Kidney capillary endothelial cell (primary cell): ENCODE measurements around the gene FIS1.

ENCODE experiments used
- DNase-seq: peaks from one replicate; pipeline ENCODE4 v3.0.0-alpha.2; 2018; ENCODE audit warnings: low spot score

FIS1 gene

GRCh38 chr7:101233907-101234547 lies 10.9 kb downstream of the FIS1 start:
- no peak for DNase-seq

GRCh38 chr7:101232141-101232850 lies 12.6 kb downstream of the FIS1 start:
- no peak for DNase-seq

- peak; percentile 59 for DNase-seq
These were observed 13.2 kb downstream of the FIS1 start for GRCh38 chr7:101231644-101232043.

DNA sequence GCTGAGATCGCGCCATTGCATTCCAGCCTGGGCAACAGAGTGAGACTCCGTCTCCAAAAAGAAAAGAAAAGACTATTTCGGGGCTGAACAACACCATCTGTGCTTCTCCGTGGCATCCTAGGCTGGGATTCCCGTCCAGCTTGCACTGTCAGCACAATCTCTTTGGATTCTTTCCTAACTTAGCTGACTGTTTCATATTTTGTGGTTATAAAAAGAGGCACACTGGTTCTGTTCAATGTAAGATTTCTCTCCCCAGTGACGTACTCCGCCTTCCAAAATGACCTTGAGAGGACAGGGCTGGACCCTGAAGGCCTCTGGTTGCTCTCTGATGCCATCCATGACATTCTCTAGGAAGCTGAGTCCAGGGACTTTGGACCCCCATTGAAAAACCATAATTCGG lies 18.2 kb downstream of the FIS1 start:
- DNase-seq = no peak

- DNase-seq = no peak
These were observed 19.2 kb downstream of the FIS1 start for GRCh38 chr7:101225650-101226049.

DNA sequence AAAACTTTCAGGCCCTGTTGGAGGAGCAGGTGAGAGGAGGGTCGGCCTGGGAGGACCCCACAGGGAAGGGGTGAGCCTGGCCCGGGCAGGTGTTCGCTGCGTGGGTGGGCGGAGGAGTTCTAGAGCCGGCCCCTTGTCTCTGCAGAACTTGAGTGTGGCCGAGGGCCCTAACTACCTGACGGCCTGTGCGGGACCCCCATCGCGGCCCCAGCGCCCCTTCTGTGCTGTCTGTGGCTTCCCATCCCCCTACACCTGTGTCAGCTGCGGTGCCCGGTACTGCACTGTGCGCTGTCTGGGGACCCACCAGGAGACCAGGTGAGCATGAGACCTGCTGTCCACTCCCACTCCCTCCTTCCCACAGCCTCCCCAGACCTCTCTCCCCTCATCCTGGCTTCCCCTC lies 21.4 kb downstream of the FIS1 start:
- no peak for DNase-seq

- DNase-seq = no peak
These were observed 22.5 kb downstream of the FIS1 start for GRCh38 chr7:101222275-101222830.

DNA sequence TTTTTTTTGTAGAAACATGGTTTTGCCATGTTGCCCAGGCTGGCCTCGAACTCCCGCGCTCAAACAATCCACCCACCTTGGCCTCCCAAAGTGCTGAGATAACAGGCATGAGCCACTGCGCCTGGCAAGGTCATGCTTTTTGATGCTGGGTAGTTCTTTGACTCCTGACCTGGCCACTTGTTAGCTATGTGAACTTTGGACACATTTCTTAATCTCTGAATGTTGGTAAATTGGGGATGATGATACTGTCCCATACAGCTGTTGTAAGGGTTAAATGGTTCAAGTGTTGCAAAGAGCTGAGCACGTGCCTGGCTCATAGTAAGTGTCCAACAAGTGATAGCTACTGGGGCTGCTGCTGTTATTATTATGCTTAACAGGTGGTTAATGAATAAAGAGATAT lies 24.6 kb downstream of the FIS1 start:
- no peak for DNase-seq

DNA sequence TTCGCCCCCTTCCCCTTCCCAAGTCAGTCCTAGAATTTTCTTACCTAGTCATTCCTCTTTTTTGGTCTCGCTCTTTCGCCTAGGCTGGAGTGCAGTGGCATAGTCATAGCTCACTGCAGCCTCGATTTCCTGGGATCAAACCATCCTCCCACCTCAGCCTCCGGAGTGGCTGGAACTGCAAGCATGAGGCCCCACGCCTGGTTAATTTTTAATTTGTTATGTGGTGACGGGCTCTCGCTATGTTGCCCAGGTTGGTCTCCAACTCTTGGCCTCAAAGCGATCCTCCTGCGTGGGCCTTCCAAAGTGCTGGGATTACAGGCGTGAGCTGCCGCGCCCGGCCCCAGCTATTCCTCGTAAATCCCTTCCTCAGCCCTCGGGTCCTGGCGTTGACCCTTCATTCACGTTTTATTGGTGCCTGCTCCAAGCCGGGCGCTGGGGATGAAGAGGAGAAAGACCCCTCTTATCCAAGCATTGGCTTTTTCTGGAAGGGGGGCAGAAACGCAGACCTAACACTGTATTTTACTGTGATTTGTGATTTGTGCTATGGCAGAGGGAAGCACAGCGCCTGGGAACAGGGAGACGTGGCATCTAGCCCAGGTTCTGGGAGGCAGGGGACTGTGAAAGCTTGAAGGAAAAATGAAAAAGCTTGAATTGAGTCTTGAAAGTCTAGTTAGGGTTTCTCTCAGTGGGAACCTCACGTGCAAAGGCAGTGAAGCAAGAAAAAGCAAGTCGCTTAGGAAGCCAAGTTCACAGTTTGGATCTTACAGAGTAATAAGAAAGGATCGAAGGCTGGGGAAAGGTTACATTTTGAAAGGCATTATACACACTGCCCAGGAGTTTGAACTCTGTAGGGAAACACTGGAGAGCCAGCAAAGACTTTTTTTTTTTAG lies 26.4 kb downstream of the FIS1 start:
- no peak for DNase-seq

DNA sequence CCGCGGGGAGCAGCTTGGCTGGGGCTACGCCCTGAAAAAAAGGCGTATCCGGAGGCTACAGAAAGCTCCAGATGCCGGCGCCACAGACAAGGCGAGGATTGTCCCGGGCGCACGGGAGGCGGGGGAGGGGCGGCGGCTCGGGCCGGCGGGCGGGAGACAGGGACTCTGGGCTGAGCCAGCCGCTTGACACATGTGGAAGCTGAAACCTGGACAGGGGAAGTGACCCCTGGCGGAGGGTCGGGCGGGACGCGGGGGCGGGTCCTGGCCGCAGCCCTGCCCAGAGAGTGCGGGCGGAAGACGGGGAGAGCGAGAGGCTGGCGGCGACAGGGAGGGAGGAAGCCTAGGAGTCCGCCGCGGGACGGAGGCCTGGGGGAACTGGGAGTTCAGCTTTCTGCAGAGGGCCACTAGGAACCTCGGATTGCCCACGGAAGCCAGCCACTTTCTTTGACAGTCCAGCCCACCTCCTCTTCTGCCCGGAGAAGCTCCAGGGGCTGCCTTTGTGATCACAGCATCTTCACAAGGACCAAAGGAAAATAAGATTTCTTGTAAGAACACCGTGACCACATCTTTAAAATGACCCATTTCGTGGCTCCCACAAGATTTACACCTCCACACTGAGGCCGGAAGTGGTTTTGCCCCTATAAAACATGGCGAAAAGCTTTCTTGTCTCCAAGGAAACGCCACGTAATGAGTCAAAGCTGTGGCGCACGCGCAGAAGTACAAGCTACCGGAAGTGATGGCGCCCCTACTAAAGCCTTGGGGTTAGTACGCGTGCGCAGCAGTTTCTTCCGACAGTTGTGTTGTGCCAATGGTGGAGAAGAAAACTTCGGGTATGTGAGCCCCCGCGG lies 27.3 kb downstream of the FIS1 start, which contains the start of the genes PLOD3 and ZNHIT1:
Gene PLOD3 (minus strand): TSS at position 194 of the 848 bp plus-strand sequence. CDS start 307 bp downstream, outside the sequence.
Gene ZNHIT1 (plus strand): TSS at position 778 of the 848 bp plus-strand sequence. CDS start 31 bp downstream, at position 809.
- DNase-seq = peak; percentile 95

GRCh38 chr7:101216860-101217387 lies 28.0 kb downstream of the FIS1 start:
- no peak for DNase-seq

DNA sequence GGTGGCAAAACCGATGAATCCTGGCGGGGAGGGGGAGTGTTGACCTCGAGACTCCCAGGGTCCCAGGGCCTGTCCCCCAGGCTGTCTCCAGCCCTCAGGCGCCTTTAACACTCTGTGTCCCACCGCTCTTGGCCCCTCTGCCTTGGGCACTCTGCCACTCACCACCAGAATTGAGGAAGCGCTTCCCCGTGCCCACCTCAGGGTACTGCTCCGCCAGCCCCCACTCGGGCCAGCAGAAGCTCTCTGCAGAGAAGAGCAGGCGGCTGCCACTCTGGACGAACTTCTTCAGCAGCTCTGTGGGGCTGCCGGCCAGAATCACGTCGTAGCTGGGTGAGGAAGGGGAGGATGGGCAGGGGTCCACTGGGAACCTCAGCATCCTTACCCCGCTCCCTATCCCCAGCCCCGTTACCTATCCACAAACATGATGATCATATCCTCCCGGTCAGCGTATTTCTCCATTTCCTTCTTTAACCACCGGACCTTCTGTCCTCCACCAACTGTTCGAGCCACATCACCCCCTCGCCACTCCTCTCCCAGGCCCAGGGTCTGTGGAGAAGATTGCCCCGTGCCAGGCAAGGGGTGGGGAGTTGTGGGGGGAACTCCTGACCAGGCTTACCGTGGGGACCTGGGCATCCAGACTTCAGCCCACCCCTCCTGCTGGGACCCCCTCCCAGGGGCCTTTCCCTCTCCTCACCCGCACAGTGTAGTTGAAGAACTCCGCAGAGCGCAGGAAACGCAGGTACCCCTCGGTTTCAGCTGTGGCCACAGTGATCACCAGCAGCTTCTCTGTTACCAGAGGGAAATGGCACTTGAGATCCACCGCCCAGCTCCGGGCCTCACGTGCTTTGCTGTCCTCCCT lies 28.7 kb downstream of the FIS1 start:
- DNase-seq = no peak

DNA sequence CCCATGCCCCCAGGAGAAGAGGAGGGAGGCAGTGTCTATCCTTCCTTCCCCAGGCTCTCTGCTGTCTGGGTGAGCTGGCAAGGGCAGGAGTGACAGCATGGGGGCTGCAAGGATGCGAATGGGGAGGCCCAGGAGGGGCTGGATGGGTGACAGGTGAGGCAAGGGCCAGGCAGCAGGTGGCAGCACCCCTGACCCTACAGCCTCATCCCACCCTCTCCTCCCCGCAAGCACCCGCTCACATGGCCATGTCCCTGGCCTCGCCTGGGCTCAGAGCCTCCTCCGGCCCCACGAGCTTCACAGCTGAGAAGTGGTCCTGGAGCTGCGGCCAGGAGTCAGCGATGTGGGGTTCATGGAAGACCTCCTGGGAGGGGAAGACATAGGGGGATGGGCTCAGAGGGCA lies 32.9 kb downstream of the FIS1 start:
- DNase-seq = no peak

GRCh38 chr7:101211501-101211900 lies 33.4 kb downstream of the FIS1 start:
- no peak for DNase-seq

DNA sequence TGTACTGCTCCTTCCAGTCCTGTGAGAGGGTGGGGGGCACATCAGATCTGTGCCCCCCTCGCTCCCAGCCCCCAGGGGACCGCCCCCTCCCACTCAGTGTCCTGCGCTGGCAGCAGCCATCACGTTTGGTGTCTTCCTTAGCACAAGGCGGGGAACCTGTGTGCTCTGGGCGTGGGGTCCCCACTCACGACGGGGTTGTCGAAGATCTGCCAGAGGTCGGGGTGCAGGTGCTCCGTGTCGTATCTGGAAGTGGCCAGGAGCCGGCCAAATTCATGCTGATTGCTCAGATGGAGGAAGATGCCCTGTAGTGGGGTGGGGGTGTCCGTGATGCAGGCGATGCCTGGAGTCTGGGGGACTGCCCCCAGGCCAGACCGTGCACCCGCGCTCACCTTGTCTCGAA lies 34.7 kb downstream of the FIS1 start:
- no peak for DNase-seq

- no peak for DNase-seq
These were observed 36.1 kb downstream of the FIS1 start for GRCh38 chr7:101208794-101209193.

GRCh38 chr7:101207459-101207858 lies 37.4 kb downstream of the FIS1 start:
- no peak for DNase-seq

GRCh38 chr7:101206665-101207042 lies 38.2 kb downstream of the FIS1 start:
- DNase-seq = no peak

DNA sequence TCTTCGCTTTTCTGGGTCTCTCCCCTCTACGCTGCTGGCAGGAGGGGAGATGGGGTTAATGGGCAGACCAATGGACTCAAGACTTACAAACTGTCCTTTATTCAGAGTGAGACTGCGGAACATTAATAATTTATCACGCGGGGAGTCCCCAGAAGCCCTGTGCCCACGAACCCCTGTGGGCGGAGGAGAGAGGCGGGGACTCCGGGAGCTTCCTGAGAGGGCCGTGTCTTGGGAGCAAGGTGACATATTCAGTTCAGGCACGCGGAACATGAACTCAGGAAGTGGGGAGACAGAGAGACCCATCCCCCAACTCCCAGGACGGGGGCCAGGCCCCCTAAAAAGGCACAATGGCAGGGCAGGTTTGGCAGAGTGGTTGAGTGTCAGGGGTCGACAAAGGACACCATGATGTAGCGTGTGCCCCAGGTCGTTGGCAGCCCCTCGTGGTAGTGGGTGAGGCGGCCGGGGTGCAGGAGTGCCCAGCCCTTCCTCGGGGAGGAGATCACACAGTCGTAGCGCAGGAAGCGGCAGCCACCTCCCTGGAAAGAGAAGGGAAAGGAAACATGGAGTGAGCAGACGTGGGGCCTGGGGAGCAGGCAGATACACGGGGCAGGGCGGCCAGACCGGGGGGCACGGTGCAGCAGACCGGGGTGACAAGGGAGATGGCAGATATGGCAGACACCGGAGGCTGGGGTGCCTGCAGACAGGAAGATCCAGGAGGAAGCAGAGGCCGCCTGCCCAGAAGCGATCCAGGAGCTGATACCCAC lies 38.8 kb downstream of the FIS1 start:
- DNase-seq = no peak
